ENCODE measurements around the gene ACOT9. TPM values are rescaled to one million over a fixed set of nuclear protein-coding genes. Genes with fewer than 3 reads are reported as not detected.
"Not testable (repeated sequence)": the region's sequence is repeated elsewhere in the genome, so short reads cannot be mapped to it uniquely, and the experiment has no call there.

Gene ACOT9
- total RNA-seq, 1 experiment from 2014 or later = 75.4 TPM

DNA sequence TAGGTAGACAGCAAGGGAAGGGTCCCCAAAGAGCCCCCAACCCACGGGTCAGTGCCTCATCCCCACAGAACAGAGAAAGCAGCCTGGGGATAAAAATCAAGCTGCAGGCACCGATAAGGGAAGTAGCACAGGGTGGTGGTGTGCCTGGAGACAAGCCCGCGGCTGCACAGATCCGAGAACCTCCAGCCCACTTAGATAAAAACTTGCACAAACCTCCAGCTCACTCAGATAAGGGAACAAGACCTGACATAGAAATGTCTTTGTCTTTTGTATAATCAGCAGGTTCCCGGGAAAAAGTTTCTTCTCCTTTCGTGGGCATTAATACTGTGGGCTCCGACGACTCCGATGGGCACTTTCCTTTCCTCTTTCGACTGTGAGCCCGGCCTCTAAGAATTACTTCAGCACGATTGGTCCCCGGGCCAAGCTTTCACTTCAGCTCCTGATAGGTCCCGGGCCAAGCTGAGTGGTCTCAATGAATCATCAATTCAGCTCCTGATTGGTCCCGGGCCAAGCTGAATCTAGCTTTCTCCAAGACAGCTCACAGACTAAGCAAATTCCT, 43.4 kb downstream of the ACOT9 start:
- DNase-seq (ENCODE audit: low read depth) = peak; percentile 2

DNA sequence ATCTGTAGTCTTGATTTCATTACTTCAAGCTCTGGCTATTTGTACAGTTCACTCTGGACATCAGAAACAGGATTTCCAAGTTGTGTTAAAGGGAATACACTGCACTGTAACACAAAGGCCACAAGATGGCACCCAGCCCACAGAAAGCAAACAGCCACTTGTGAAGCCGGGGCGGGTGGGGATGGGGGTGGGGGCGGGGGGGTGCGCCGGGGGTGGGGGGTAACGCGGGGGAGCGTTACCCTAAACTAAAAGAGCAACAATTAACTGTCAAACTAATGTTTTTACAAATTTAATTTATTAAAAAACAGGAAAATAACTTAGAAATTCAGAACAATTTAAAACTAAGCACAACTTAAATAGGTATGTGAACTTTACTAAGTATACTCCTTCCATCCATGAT, 48.5 kb downstream of the ACOT9 start:
- DNase-seq (ENCODE audit: low read depth) = peak; percentile 45

DNA sequence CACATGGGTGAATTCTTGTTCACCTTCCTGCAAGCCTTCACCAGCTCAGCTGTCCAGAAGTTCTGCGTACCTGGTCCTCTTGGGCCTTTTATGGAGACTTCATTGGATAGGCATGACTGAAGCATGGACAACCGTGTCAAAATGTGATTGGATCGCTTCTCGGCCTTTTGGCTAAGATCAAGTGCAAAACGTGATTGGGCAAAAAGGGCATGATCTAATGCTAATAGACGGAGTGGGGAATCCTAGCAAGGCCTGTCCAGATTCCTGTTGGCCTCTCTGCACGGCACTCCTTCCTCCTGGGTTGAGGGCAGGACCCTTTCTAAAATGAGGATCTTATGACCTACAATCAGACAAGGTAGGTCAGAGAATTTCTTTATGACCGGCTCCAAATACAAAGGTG, 50.9 kb downstream of the ACOT9 start:
- no peak for DNase-seq (ENCODE audit: low read depth)

DNA sequence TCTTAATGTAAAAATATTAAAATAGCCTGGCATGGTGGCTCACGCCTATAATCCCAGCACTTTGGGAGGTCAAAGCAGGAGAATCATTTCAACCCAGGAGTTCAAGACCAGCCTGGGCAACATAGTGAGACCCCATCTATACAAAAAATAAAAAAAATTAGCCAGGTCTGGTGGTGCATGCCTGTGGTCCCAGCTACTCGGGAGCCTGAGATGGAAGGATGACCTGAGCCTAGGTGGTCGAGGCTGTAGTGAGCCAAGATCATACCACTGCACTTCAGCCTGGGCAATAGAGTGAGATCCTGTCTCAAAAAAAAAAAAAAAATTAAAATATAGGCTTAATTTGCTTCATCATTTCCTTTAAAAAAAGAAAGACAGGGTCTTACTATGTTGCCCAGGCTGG, 66.6 kb downstream of the ACOT9 start:
- not testable (repeated sequence) for DNase-seq (ENCODE audit: low read depth)

DNA sequence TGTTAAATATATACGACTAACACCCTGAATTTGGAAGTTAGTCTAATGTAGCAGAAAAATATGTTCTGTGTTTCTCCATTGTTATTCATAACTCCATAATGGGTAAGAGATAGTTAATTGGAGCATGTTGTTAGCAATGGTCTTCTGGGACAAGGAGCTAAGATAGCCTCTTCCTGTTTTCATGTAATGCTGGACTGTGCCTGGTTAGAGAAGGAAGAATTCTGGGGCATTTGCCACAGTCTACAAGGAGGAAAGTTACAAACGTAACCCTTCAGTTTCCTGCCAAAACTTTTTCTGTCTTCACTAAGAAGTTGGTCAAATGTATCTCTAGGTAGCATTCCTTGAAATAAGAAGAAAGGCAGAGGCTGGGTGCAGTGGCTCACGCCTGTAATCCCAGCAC, 70.0 kb downstream of the ACOT9 start:
- no peak for DNase-seq (ENCODE audit: low read depth)

DNA sequence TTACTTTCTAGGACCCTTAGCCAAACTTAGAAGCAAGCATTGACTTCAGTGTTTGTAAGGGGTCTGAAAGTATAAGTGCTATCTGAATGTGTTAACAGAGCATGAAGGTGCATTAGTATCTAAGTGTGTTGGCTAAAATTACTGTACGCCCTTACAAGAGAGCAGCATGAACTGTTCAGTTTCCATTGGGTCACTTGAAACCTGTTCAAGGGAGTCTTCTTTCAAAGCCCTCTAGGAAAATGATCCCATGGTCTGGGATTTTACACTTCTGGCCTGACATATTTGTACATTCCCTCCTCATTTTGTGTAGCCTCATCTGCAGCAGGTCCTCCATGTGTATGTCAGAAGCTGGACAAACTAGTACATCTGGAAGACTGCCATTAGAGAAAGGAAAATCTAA, 72.5 kb downstream of the ACOT9 start:
- no peak for DNase-seq (ENCODE audit: low read depth)

DNA sequence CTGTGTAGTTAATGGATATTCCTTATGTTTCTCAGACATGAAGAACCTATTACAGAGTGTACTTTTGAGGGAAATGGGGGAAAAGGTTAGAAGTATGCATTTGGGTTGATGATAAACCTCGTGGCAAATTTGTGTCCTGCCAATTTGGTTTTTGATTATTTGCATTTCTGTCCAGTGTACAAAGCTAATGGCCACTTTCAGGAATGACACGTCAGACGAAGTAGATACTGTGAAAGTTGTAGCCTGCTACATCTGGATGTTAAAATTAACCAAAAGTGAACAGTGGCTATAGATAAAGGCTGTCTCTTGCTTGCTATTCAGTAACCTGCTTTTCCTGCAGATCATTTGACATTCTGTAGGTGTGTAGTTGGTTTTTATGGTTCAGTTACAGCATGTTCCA, 74.7 kb downstream of the ACOT9 start:
- no peak for DNase-seq (ENCODE audit: low read depth)

DNA sequence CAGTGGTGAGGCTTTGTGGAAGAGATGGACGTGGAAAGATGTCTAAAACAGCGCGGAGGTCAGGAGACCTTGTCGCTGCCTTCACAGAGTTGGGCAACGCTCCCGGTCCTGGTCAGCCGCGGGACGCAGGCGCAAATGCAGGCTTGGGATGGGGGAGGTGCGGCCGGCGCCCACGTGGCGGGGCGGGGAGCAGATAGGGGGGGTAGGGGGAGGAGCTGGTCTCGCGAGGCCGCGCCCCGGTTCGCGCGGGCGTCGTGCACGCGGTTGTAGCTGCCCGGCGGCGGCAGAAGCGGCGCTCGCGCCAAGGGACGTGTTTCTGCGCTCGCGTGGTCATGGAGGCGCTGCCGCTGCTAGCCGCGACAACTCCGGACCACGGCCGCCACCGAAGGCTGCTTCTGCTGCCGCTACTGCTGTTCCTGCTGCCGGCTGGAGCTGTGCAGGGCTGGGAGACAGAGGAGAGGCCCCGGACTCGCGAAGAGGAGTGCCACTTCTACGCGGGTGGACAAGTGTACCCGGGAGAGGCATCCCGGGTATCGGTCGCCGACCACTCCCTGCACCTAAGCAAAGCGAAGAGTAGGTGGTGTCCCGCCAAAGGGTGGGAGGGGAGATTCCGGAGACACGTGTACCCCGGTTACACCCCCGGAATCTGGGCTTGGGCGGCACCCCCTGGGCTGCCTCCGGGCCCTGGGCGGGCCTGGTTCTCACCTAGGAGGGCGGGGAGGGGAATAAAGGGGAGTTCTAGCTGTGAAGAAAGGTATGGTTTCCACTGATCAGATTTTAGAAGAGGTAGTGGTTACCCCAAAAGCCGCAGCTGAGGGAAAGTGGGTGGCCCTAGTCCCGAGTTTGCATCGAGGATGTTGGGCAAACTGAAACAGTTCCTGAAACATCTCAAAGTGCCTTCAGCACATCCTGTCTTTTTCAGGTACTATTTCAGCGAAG, 75.6 kb downstream of the ACOT9 start, which contains the start of gene PRDX4:
Gene PRDX4 (plus strand): TSS at position 255 of the 939 bp plus-strand sequence. CDS start 78 bp downstream, at position 333.
- DNase-seq (ENCODE audit: low read depth) = peak; percentile 89

DNA sequence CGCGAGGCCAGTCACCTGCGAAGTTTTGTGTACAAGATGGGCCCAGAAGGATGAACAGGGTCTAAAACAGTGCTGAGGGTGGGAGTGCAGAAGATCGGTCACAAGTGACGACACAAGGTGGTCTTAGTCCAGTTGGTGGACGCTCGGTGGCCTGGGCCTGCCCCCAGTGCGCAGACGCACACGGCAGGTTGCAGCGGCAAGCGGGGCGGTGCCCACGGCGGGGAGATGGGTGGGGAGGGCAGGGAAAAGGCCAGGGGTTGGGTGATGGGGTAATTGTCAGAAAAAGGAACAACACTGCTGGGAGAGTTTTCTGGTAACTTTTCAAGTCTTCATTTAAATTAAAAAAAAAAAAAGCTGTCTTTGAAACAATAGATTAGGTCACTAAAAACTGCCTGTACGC, 76.8 kb downstream of the ACOT9 start:
- DNase-seq (ENCODE audit: low read depth) = no peak

DNA sequence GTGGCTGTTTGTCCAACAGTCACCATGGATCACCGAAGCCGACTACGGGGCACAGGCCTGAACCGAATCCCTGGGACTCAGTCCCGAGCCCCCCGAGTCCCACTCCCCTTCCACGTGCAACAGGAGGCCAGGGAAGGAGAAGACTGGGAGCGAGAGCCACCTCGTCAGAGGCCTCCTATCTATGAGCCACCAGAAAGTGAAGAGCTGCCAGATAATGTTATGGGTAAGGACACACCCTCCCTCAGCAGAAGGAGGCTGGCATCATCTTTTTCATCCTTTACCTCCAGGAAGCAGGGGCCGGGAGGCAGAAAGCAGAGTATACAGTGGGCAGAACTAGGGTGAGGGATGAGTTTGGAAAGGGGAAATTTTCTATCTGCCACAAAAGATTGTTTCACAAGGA, 78.6 kb downstream of the ACOT9 start:
- no peak for DNase-seq (ENCODE audit: low read depth)

DNA sequence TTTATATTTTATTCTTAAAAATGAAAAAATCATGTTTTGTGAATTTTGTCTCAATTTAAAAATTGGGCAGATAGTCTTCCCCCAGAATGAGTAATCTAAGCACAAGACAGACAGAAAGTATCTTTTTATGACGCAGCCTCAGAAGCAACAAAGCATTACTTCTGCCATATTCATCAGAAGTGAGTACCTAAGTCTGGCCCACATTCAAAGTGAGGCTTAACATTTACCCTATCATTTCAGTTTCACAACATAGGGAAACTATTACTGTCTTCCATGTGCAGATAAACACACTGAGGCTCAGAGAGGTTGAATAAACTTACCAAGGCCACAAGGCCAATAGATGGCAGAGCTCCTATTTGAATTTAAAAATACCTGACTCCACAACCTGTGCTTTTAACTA, 80.2 kb downstream of the ACOT9 start:
- no peak for DNase-seq (ENCODE audit: low read depth)

DNA sequence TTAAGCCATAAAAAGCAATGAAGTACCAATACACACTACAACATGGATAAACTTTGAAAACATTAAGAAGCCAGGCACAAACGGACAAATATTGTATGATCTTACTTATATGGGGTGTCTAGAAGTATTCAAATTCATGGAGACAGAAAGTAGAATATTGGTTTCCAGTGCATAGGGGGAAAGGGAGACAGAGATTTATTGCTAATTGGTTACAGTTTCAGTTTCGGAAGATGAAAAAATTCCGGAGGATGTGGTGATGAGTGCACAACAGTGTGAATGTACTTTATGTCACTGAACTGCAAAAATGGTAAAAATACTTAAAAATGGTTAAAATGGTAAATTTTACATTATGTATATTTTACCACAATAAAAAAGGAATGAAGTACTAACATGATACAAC, 80.9 kb downstream of the ACOT9 start:
- DNase-seq (ENCODE audit: low read depth) = no peak

DNA sequence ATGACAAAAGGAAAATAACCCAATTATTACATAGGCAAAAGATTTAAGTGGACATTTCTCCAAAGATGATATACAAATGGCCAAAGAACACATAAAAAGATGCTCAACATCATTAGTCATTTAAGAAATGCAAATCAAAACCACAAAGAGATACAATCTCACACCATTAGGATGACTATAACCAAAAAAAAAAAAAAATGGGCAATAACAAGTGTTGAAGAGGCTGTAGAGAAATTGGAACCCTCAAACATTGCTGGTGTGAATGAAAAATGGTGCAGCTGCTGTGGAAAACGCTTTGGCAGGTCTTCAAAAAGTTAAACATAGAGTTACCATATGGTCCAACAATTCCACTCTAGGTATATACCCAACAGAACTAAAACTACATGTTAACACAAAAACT, 81.4 kb downstream of the ACOT9 start:
- DNase-seq (ENCODE audit: low read depth) = no peak

DNA sequence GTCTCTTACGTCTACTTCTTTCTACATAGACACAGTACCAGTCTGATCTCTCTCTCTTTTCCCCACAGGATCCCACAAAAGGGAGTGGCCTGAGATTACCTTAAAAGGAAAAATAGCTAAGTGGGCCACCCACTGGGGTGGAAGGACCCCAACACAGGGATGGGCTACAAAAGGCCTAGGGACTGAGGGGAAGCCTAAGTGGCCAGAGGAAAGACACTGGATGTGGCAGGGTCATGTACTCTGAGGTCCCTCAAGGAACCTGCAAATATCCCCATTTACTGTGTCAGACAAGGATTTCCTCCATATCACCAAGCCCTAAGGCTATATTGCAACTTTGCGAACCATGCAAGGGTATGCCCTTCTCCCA, 82.3 kb downstream of the ACOT9 start:
- no peak for DNase-seq (ENCODE audit: low read depth)

DNA sequence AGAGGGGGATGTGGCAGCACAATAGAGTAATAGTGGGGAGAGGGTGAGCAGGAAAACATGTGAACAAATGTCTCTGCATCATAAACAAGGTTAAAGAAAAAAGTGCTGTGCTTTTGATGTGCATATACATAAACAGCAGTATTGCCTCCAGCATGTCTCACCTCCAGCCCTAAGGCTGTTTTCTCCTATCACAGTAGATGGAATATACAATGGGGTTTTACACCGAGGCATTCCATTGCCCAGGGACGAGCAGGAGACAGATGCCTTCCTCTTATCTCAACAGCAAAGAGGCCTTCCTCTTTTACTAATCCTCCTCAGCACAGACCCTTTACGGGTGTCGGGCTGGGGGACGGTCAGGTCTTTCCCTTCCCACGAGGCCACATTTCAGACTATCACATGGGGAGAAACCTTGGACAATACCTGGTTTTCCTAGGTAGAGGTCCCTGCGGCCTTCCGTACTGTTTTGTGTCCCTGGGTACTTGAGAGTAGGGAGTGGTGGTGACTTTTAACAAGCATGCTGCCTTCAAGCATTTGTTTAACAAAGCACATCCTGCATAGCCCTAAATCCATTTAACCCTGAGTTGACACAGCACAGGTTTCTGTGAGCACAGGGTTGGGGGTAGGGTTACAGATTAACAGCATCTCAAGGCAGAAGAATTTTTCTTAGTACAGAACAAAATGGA, 82.9 kb downstream of the ACOT9 start:
- DNase-seq (ENCODE audit: low read depth) = not testable (repeated sequence)

DNA sequence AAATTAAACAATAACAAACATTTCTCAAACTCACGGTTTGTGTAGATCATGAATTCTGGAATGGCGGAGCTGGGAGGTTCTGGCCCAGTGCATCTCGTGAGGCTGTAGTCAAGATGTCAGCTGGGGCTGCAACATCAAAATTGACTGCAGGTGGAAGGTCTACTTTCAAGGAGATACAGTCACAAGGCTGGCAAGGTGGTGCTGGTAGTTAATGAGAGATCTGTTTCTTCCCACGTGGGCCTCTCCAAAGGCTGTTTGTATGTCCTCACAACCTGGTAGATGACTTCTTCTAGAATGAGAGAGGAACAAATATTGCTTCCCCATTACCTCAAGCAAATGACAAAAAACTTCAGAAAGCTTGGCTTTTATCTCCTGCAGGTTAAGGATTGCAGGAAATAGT, 83.7 kb downstream of the ACOT9 start:
- DNase-seq (ENCODE audit: low read depth) = no peak

DNA sequence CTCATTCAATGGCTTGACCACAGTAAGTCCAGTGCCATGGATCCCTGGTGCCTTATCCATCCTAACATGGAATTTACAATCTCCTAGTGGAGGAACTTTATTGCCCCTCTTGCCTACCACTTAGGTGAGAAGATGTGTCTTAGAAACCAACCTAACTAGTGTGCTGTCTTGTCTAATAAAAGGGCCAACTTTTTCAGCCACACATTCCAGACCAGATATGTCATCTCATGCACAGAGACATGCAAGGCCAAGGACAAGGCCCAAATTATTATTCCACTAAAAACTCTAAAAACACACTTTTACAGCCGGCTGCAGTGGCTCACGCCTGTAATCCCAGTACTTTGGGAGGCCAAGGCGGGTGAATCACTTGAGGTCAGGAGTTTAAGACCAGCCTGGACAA, 86.4 kb downstream of the ACOT9 start:
- DNase-seq (ENCODE audit: low read depth) = no peak

DNA sequence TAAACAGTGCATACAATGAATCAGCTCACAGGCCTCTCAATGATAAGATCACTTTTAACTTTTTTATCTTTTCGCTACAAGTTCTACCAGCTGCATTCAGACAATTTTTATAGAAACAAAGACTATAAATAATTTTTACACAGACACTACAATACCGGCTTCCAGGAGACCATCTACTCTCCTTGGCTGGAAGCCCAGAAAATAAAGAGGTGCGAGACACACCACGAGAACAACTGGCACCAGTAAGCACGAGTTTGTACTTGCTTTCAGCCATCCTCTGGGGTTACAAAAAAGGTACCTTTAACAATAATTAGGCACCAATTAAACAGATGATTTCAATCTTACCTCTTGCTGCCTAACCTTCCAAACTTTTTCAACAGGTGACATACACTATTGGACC, 87.0 kb downstream of the ACOT9 start:
- DNase-seq (ENCODE audit: low read depth) = no peak

Other genes with a start within 250 kb of the ACOT9 start
- gene PRDX4, start 75.8 kb downstream of the ACOT9 start, total RNA-seq (2014; rRNA removed; shearing (Covaris generic)) = 208 and 222 TPM in 2 replicates
- gene SAT1, start 39.9 kb upstream of the ACOT9 start, total RNA-seq (2014; rRNA removed; shearing (Covaris generic)) = 56.4 and 65.9 TPM in 2 replicates
- 29.4 and 49.9 TPM in 2 replicates for gene APOO, start 164.7 kb upstream of the ACOT9 start, total RNA-seq (2014; rRNA removed; shearing (Covaris generic))
- not detected in 2 replicates for gene CXorf58, start 164.7 kb upstream of the ACOT9 start, total RNA-seq (2014; rRNA removed; shearing (Covaris generic))